GM23338 (cell line): Measurements from ENCODE around the gene BCAR3. TPM values are rescaled to one million over a fixed set of nuclear protein-coding genes. Genes with fewer than 3 reads are reported as not detected.

Experiments used
- ATAC-seq: fragments of 200-7000 bp; cut with Tn5 transposase; 3 replicates; pipeline ENCODE4 v1.9.1; 2020
- DNase-seq: peaks from one replicate; pipeline ENCODE4 v3.0.0-alpha.2; 2015; ENCODE audit warnings: low spot score
- H2AFZ ChIP-seq: fragments of 200-600 bp; sonication (generic); 2 replicates; pipeline ENCODE4 v1.8.0; 2016; ENCODE audit warnings: antibody characterized with exemption, mild to moderate bottlenecking, moderate library complexity
- H3F3A ChIP-seq: fragments of 200-600 bp; sonication (generic); replicated peaks from 2 replicates; pipeline ENCODE4 v1.8.0; 2017; ENCODE audit warnings: antibody characterized with exemption, mixed run types, low read depth
- H3K27ac ChIP-seq: fragments of 200-600 bp; sonication (generic); 2 replicates; pipeline ENCODE4 v1.6.1; 2016; ENCODE audit warnings: low read depth
- H3K27me3 ChIP-seq: fragments of 200-600 bp; sonication (generic); 2 replicates; pipeline ENCODE4 v1.8.0; 2016; ENCODE audit warnings: mild to moderate bottlenecking, mixed run types, moderate library complexity; ENCODE audit not compliant: insufficient read depth
- H3K36me3 ChIP-seq: fragments of 200-600 bp; sonication (generic); 2 replicates; pipeline ENCODE4 v1.8.0; 2016; ENCODE audit warnings: mild to moderate bottlenecking; ENCODE audit not compliant: insufficient read depth
- H3K4me1 ChIP-seq: fragments of 200-600 bp; sonication (generic); 2 replicates; pipeline ENCODE4 v1.8.0; 2016; ENCODE audit warnings: mild to moderate bottlenecking, moderate library complexity; ENCODE audit not compliant: insufficient read depth
- H3K4me2 ChIP-seq: fragments of 200-600 bp; sonication (generic); 2 replicates; pipeline ENCODE4 v1.7.1; 2017; ENCODE audit warnings: mixed run types
- H3K4me3 ChIP-seq: fragments of 200-600 bp; sonication (generic); 2 replicates; pipeline ENCODE4 v1.6.1; 2016; ENCODE audit warnings: mixed run types
- H3K79me2 ChIP-seq: fragments of 200-600 bp; sonication (generic); replicated peaks from 2 replicates; pipeline ENCODE4 v1.8.0; 2017; ENCODE audit warnings: mild to moderate bottlenecking; ENCODE audit not compliant: insufficient read depth
- H3K9me2 ChIP-seq: fragments of 200-600 bp; sonication (generic); 2 replicates; pipeline ENCODE4 v1.8.0; 2017; ENCODE audit not compliant: insufficient read depth
- H4K20me1 ChIP-seq: fragments of 200-600 bp; sonication (generic); replicated peaks from 2 replicates; pipeline ENCODE4 v1.8.0; 2017; ENCODE audit warnings: mild to moderate bottlenecking; ENCODE audit not compliant: insufficient read depth
- H3K27ac Mint-ChIP-seq: 2 replicates; pipeline ENCODE4 v1.8.0; 2020; ENCODE audit warnings: inconsistent platforms, mild to moderate bottlenecking, moderate library complexity, mixed read lengths
- H3K27me3 Mint-ChIP-seq: 3 replicates; pipeline ENCODE4 v1.8.0; 2022; ENCODE audit warnings: low read depth, mild to moderate bottlenecking, moderate library complexity, mixed read lengths, inconsistent platforms; ENCODE audit not compliant: insufficient read depth, poor library complexity
- H3K36me3 Mint-ChIP-seq: 3 replicates; pipeline ENCODE4 v1.8.0; 2021; ENCODE audit warnings: low read depth, mild to moderate bottlenecking, inconsistent platforms, moderate library complexity, mixed read lengths
- H3K4me1 Mint-ChIP-seq: 3 replicates; pipeline ENCODE4 v1.8.0; 2020; ENCODE audit warnings: mild to moderate bottlenecking, inconsistent platforms, mixed read lengths
- H3K4me3 Mint-ChIP-seq: 3 replicates; pipeline ENCODE4 v1.8.0; 2021; ENCODE audit warnings: moderate library complexity, mild to moderate bottlenecking, inconsistent platforms, mixed read lengths
- H3K9me3 Mint-ChIP-seq: 3 replicates; pipeline ENCODE4 v1.8.0; 2020; ENCODE audit warnings: moderate library complexity, mild to moderate bottlenecking, inconsistent platforms, mixed read lengths
- CTCF ChIP-seq, 2 experiments: fragments of 200-600 bp in 1 of 2; sonication (generic) in 1 of 2; conservative IDR thresholded peaks; 2 replicates each; pipeline versions ENCODE4 v1.5.1 to v1.6.1; 2016 to 2017; ENCODE audit warnings: antibody characterized with exemption in 2 of 2, low read depth in 2 of 2, mild to moderate bottlenecking in 2 of 2, moderate library complexity in 1 of 2
- EZH2 ChIP-seq: fragments of 200-600 bp; sonication (generic); IDR thresholded peaks from one replicate; pipeline ENCODE4 v1.8.0; 2017; ENCODE audit warnings: antibody characterized with exemption, mild to moderate bottlenecking, low read depth; ENCODE audit not compliant: unreplicated experiment
- EZH2phosphoT487 ChIP-seq: fragments of 200-600 bp; sonication (generic); IDR thresholded peaks from one replicate; pipeline ENCODE4 v1.8.1; 2018; ENCODE audit warnings: antibody characterized with exemption; ENCODE audit not compliant: unreplicated experiment
- JUNB ChIP-seq: IDR thresholded peaks from one replicate; pipeline ENCODE4 v1.6.1; 2016; ENCODE audit warnings: antibody characterized with exemption; ENCODE audit not compliant: unreplicated experiment
- NANOG ChIP-seq: IDR thresholded peaks from 2 replicates; pipeline ENCODE4 v1.6.1; 2016; ENCODE audit warnings: antibody characterized with exemption, borderline replicate concordance
- POLR2AphosphoS5 ChIP-seq: IDR thresholded peaks from 2 replicates; pipeline ENCODE4 v1.6.1; 2016; ENCODE audit warnings: antibody characterized with exemption, low read depth
- REST ChIP-seq: IDR thresholded peaks from one replicate; pipeline ENCODE4 v1.6.1; 2018; ENCODE audit warnings: antibody characterized with exemption; ENCODE audit not compliant: unreplicated experiment
- STAT1 ChIP-seq: IDR thresholded peaks from one replicate; pipeline ENCODE4 v1.6.1; 2016; ENCODE audit warnings: antibody characterized with exemption; ENCODE audit not compliant: unreplicated experiment
- ZNF114 ChIP-seq: fragments of 250-450 bp; sonication (Bioruptor Pico); IDR thresholded peaks from 2 replicates; pipeline ENCODE4 v1.5.0; 2020; ENCODE audit warnings: mild to moderate bottlenecking, moderate library complexity
- ZNF331 ChIP-seq: fragments of 250-450 bp; sonication (Bioruptor Pico); IDR thresholded peaks from 2 replicates; pipeline ENCODE4 v1.5.0; 2020; ENCODE audit warnings: low read depth, mild to moderate bottlenecking, moderate library complexity
- polyA plus RNA-seq: library from polyadenylated mRNA; unstranded; fragments of >200 nt; fragmentation: Nextera tagmentation; extraction: Ambion mirVana; gene quantifications from 2 replicates; pipeline ENCODE4 v1.2.1, GENCODE V29; 2016
- total RNA-seq: library from RNA; depleted of rRNA; stranded (reverse); fragments of >200 nt; shearing (Covaris generic); gene quantifications from 2 replicates; pipeline ENCODE4 v1.2.3, GENCODE V29; 2014

The BCAR3 gene
- total and polyA plus RNA-seq, 2 experiments from 2014 or later = 5.5 to 9.7 TPM

- H3K27me3 Mint-ChIP-seq = peaks cover 13% of the 10 kb centered on the region
- ATAC-seq (no peak), DNase-seq (no peak)
- no peak overlapping the region for H3K27ac ChIP-seq
- H3K4me1 ChIP-seq = peaks cover 33% of the 10 kb centered on the region
- H2AFZ ChIP-seq = no peak overlapping the region
- no peak overlapping the region for H3K4me2 ChIP-seq
- no peaks in the 10 kb centered on the region for H3K36me3 ChIP-seq
- H4K20me1 ChIP-seq = no peaks in the 10 kb centered on the region
- H3K27ac Mint-ChIP-seq = no peak overlapping the region
- H3K9me3 Mint-ChIP-seq = peaks cover 5% of the 10 kb centered on the region; the same call in 2 of the 3 replicates
- H3F3A ChIP-seq = no peaks in the 10 kb centered on the region
- no peak overlapping the region for H3K4me3 ChIP-seq
- TF ChIP-seq POLR2AphosphoS5 = no peak
- H3K4me1 Mint-ChIP-seq = peaks cover 45% of the 10 kb centered on the region
- H3K27me3 ChIP-seq = no peaks in the 10 kb centered on the region
- peaks cover 7% of the 10 kb centered on the region for H3K79me2 ChIP-seq
- H3K36me3 Mint-ChIP-seq = peaks cover 19% of the 10 kb centered on the region
- no peaks in the 10 kb centered on the region for H3K9me2 ChIP-seq
- H3K4me3 Mint-ChIP-seq = no peak overlapping the region
Measured at GRCh38 chr1:93665015-93665414, 16.6 kb downstream of the BCAR3 start.

GRCh38 chr1:93663208-93663614 is 18.4 kb downstream of the BCAR3 start:
- Mint-ChIP-seq H3K27ac (no peak overlapping the region), H3K27me3 (peaks cover 11% of the 10 kb centered on the region), H3K4me3 (no peak overlapping the region), H3K36me3 (peaks cover 22% of the 10 kb centered on the region), H3K4me1 (peaks cover 45% of the 10 kb centered on the region), H3K9me3 (peaks cover 5% of the 10 kb centered on the region; the same call in 2 of the 3 replicates)
- Histone ChIP-seq H3K36me3 (no peaks in the 10 kb centered on the region), H4K20me1 (no peaks in the 10 kb centered on the region), H3K4me1 (peaks cover 33% of the 10 kb centered on the region), H3K4me3 (no peak overlapping the region), H3K27ac (no peak overlapping the region), H3K4me2 (no peak overlapping the region), H3K27me3 (no peaks in the 10 kb centered on the region), H3K9me2 (no peaks in the 10 kb centered on the region), H3K79me2 (peaks cover 7% of the 10 kb centered on the region), H2AFZ (no peak overlapping the region), H3F3A (no peaks in the 10 kb centered on the region)
- TF ChIP-seq STAT1 (no peak), JUNB (no peak), POLR2AphosphoS5 (no peak), EZH2 (no peak), CTCF (conservative IDR thresholded peaks at IDR 0.05; ENCODE audit: low read depth in 2 of 2) (no peak), NANOG (no peak), ZNF331 (CRISPR knock-in tag) (no peak), EZH2phosphoT487 (no peak), ZNF114 (CRISPR knock-in tag) (no peak), REST (no peak)
- DNase-seq = no peak
- ATAC-seq = no peak
